NCI-H1105 (cell line): Measurements from ENCODE around the gene OVOL3.
A peak's percentile ranks its signal among the peaks of the same experiment; 100 is the strongest.
"Not testable (repeated sequence)": the region's sequence is repeated elsewhere in the genome, so short reads cannot be mapped to it uniquely, and the experiment has no call there.

Experiments
- DNase-seq: peaks from one replicate; lab custom pipeline; 2025; lab: John Stamatoyannopoulos, UW

Gene OVOL3

DNA sequence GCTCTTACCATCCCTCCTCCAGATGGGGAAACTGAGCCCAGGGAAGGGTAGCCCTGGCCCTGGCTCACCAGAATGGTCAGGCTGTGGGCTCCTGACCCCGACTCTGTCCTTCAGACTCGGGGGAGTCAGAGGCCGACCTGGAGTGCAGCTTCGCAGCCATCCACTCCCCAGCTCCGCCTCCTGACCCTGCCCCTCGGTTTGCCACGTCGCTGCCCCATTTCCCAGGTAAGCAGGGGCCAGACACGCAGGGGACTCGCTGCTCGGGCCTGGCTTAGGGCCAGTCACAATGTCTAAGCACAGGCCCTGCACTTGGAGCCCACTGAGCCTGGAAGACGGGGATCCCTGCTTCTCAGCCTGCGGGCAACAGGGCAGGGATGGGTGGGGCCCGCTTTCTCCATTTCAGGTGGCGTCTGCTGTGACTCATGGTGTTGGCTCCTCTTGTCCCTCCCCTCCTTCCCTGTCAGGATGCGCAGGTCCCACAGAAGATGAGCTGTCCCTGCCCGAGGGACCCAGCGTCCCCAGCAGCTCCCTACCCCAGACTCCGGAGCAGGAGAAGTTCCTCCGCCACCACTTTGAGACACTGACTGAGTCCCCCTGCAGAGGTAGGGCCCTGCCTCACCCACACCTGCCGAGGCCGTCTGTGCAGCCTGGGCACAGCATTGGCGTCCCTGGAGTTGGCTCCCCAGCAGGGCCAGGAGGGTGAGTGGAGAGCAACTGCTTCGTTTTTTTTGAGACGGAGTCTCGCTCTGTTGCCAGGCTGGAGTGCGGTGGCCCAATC lies 9.2 kb upstream of the OVOL3 start:
- no peak for DNase-seq

DNA sequence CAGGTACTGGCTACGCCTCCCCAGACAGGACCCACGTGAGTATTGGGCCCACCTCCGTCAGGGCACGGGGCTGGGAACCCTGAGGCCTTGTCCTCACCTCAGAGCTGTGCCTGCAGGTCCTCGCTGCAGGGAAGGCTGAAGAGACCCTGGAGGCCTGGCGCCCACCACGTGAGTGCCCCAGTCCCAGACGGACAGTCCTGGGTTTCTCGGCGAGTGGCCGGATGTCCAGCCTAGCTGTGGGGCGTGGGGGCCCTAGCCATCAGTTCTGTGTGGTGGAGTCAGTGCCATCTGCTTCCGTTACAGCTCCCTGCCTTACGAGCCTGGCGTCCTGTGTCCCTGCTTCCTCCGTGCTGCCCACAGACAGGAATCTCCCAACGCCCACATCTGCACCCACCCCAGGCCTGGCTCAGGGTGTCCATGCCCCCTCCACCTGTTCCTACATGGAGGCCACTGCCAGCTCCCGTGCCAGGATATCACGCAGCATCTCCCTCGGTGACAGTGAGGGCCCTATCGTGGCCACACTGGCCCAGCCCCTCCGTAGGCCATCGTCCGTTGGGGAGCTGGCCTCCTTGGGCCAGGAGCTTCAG lies 7.8 kb upstream of the OVOL3 start:
- no peak for DNase-seq

DNA sequence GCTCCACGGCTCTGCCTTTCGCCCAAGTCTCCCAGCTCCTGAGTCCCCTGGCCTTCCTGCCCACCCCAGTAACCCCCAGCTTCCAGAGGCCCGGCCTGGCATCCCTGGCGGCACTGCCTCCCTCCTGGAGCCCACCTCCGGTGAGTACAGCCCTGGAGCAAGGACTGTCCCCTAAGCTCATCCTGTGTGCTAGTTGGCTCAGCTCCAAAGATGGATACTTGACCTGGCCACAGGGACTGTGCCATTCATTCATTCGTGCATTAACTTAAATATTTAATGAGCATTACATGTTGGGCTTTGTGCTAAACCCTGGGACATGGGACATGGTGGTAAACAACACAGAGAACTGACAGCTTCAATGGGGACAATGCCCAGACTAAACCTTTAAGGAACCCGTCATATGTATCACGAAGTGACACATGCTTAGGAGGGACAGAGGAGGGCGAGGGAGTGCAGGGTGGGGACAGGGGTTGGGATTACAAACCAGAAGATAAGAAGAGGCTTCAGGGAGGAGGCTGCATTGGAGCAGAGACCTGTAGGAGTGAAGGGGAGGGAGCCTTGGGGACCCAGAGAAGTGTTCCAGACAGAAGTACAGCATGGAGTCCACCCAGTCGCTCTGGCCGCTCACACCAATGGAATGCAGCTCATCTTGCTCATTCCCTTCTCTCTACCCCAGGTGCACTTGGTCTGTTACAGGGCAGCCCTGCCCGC lies 6.9 kb upstream of the OVOL3 start:
- no peak for DNase-seq

DNA sequence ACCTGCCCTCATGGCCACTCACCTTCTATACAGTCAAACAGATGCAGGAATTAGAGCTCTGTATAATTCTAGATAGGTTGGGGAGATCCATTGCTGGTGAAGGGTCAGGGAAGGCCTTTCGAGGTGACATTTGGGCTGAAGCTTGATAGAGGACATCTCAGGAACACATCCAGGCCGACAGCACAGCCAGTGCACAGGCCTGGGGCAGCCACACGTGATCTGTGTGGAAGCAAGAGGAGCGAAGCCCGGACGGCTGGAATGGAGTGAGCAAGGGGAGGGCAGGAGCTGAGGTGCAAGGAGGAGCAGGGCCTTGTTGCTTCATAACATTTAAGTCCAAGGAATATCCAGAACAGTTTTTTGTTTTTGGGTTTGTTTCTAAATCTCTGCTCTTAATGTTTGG lies 4.5 kb upstream of the OVOL3 start:
- DNase-seq, result no peak

- DNase-seq, result no peak
Measured at GRCh38 chr19:36106991-36107390, 4.0 kb upstream of the OVOL3 start.

DNA sequence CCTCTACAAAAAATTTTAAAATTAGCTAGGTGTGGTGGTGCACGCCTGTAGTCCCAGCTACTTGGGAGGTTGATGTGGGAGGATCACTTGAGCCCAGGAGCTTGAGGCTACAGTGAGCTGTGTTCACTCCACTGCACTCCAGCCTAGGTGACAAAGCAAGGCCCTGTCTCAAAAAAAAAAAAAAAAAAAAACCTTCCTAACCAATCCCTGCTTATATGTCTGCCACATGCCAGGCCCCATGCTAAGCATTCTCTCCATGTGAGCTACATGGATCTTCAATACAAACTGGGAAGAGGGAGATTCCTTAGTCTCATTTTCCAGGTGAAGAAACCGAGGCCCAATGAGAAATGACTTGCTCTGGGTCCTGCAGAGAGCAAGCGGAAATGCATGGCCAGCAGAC lies 2.3 kb upstream of the OVOL3 start:
- no peak for DNase-seq

GRCh38 chr19:36111200-36111539 lies 227 bp downstream of the OVOL3 start:
- DNase-seq, result no peak

- no peak for DNase-seq
Measured at GRCh38 chr19:36112678-36113077, 1.7 kb downstream of the OVOL3 start.

GRCh38 chr19:36113425-36113824 lies 2.5 kb downstream of the OVOL3 start:
- DNase-seq, result no peak

GRCh38 chr19:36113894-36114720 lies 3.2 kb downstream of the OVOL3 start:
- DNase-seq, result peak; percentile 34

- peak; percentile 99 for DNase-seq
Measured at GRCh38 chr19:36114721-36115452, 3.9 kb downstream of the OVOL3 start, which contains the start of gene POLR2I. Gene POLR2I (minus strand): TSS chr19:36114875. CDS start chr19:36114856, 19 bp downstream.

DNA sequence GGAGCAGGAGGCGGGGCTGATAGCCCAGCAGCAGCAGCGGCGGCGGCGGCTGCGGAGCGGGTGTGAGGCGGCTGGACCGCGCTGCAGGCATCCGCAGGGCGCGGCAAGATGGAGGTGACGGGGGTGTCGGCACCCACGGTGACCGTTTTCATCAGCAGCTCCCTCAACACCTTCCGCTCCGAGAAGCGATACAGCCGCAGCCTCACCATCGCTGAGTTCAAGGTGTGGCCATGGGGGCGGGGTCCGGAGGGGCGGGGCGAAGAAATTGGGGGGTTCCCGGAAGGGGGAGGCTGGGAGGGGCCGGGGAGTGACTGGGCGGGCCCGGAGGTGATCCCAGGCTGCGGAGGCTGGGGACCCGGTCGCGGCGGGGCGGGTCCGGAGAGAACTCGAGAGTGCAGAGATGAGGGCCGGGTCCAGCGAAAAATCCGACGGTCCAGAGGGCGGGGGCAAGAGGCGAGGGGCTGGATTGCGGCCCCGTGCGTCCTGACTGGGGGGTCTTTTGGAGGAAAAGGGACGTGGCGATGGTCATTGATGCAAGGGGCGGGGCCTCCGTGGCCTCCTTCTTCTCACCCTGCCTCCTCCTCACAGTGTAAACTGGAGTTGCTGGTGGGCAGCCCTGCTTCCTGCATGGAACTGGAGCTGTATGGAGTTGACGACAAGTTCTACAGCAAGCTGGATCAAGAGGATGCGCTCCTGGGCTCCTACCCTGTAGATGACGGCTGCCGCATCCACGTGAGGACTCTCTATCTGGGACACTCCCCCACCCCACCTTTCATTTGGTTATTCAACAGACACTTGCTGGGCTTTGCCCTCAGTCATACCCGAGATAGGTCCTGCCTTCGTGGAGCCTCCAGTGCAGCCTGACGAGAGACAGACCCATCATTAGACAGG lies 4.8 kb downstream of the OVOL3 start, which contains the start of gene TBCB:
Gene TBCB, plus strand, starts transcription at position 16 of the 891 bp plus-strand sequence. Its CDS starts 93 bp downstream, at position 109.
- DNase-seq, result peak; percentile 77

DNA sequence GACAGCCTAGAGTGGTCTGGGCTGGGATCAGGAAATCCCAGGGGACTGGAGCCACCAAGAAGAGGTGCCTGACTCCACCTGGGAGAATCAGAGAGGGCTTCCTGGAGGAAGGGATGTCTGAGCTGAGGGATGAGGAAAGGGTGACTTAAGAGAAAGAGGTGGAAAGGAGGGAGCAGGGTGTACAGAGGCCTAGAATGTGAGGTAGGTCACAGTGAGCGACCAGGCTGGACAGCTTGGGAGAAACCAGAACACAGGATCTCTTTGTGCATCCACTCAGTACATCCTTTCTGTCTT lies 5.3 kb downstream of the OVOL3 start:
- no peak for DNase-seq

DNA sequence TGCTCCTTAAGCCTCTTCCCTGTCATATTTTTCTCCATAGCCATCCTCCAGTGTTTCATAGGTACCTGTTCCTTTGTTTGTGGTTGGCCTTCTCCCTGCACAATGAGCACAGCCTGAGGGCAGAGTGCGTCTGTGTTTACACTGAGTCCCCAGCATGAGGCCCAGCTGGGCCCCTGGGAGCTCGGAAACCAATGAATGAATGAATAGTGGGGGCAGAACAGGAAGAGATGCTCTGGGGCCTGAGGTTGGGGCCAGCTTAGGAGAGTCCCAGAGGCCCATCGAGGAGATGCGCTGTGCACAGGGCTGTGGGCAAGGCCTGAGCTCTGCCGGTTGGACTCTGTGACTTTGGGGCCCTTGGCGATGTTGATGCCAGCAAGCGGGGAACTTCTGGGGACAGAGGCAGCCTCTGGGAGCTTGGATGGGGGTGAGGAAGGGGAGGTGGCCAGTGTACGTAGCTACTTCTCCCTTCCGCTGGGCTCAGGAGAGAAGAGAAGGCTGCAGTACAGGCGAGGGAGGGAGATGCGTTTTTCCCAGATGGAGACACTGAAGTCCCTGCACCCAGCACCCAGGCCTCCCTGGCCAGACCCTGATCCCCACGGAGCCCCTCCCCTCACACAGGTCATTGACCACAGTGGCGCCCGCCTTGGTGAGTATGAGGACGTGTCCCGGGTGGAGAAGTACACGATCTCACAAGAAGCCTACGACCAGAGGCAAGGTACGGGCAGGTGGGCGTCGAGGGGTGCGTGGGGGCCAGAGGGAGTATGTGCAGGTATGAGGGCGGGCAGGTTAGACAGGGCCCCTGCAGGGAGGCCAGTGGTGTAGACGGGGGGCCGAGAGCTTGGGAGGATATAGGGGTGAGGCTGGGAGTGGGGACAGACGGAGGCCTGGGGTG lies 9.4 kb downstream of the OVOL3 start:
- no peak for DNase-seq

GRCh38 chr19:36120984-36121358 lies 10.0 kb downstream of the OVOL3 start:
- no peak for DNase-seq

GRCh38 chr19:36121486-36122124 lies 10.7 kb downstream of the OVOL3 start:
- DNase-seq, result no peak

DNA sequence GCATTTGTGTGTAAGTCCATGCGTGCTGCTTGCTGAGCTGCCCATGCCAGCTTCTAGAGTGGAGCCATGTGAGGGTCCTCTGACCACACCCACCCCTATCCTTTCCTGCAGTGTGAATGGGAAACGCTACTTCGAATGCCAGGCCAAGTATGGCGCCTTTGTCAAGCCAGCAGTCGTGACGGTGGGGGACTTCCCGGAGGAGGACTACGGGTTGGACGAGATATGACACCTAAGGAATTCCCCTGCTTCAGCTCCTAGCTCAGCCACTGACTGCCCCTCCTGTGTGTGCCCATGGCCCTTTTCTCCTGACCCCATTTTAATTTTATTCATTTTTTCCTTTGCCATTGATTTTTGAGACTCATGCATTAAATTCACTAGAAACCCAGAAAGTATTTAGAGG lies 14.6 kb downstream of the OVOL3 start:
- no peak for DNase-seq

DNA sequence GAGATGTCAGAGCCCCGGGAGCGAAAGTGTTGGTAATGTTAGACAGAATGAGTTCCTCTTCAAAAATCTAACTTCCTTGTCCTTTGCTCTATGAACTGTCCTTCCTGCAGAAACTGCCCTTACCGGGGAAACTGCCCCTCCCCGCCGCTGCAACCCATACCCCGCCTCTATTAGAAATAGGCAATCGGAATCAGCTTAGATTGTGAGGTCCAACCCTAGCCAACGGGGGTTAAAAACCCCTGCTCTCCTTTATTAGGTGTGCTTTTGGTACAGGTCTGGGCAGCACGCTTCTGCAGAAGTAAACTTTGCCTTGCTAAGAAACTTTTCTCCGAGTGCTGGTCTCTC lies 17.4 kb downstream of the OVOL3 start:
- DNase-seq, result no peak

DNA sequence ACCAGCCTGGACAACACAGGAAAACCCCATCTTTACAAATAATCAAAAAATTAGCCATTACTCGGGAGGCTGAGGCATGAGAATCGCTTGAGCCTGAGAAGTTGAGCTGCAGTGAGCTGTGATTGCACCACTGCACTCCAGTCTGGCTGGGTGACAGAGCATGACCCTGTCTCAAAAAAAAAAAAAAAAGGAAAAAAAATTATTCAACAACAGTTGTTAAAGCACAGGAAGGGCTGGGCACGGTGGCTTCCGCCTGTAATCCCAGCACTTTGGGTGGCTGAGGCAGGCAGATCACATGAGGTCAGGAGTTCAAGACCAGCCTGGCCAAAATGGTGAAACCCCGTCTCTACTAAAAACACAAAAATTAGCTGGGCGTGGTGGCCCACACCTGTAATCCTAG lies 20.3 kb downstream of the OVOL3 start:
- DNase-seq, result not testable (repeated sequence)
